Heart left ventricle (tissue), 16 donors: ENCODE measurements around the gene ZNF740. TPM values are rescaled to one million over a fixed set of nuclear protein-coding genes. Genes with fewer than 3 reads are reported as not detected.

Experiments
- ATAC-seq, 4 donors: fragments of 200-7000 bp; cut with Tn5 transposase; one replicate each; pipeline ENCODE4 v1.9.1; 2020 to 2022; ENCODE audit warnings: moderate library complexity in 4 of 4, mild to moderate bottlenecking in 3 of 4, moderate number of reproducible peaks in 1 of 4
- DNase-seq, 5 donors: peaks; one replicate each; pipeline ENCODE4 v3.0.0-alpha.2; 2020
- H3K27ac ChIP-seq, 12 donors: fragments of 200-600 bp; sonication (generic) in 4 of 12; one replicate each; pipeline versions ENCODE4 v1.5.0 to v1.8.0; 2016 to 2022; ENCODE audit warnings: mild to moderate bottlenecking in 2 of 12
- H3K27me3 ChIP-seq, 9 donors: fragments of 200-600 bp; sonication (generic) in 2 of 9; one replicate each; pipeline versions ENCODE4 v1.5.1 to v1.8.0; 2016 to 2022; ENCODE audit warnings: mild to moderate bottlenecking in 3 of 9
- H3K36me3 ChIP-seq, 9 donors: fragments of 200-600 bp; sonication (generic) in 2 of 9; one replicate each; pipeline versions ENCODE4 v1.5.0 to v1.8.0; 2018 to 2022; ENCODE audit warnings: mild to moderate bottlenecking in 2 of 9
- H3K4me1 ChIP-seq, 12 donors: fragments of 200-600 bp; sonication (generic) in 4 of 12; one replicate each; pipeline versions ENCODE4 v1.5.0 to v1.8.0; 2016 to 2022; ENCODE audit warnings: mild to moderate bottlenecking in 3 of 12
- H3K4me3 ChIP-seq, 12 donors: fragments of 200-600 bp; sonication (generic) in 4 of 12; one replicate each; pipeline versions ENCODE4 v1.5.0 to v1.8.0; 2017 to 2022; ENCODE audit warnings: mild to moderate bottlenecking in 9 of 12, moderate library complexity in 4 of 12
- H3K9me3 ChIP-seq, 12 donors: fragments of 200-600 bp; sonication (generic) in 4 of 12; one replicate each; pipeline versions ENCODE4 v1.5.0 to v1.8.0; 2016 to 2022; ENCODE audit warnings: mild to moderate bottlenecking in 1 of 12
- POLR2A ChIP-seq, 2 donors: fragments of 450-650 bp; IDR thresholded peaks; one replicate each; pipeline ENCODE4 v1.6.1; 2017; ENCODE audit warnings: antibody characterized with exemption in 2 of 2, mild to moderate bottlenecking in 2 of 2, moderate library complexity in 2 of 2
- WGBS, 4 donors: extraction: QIAGEN DNeasy Blood & Tissue Kit in 2 of 4; methylation state at CpG; one replicate each; pipeline versions ENCODE4 v1.1.5 to v1.1.7; 2013 to 2018; 5-methylcytosine and 5-hydroxymethylcytosine counted together
- intact Hi-C, 10 donors: fragments of 100-400 bp; cut with DNase I; formaldehyde crosslinking; loops; one replicate each; pipeline versions ENCODE4 v1.11.1 to v1.14.2; 2022
- polyA plus RNA-seq, 2 donors: library from polyadenylated mRNA; stranded (reverse); fragments of 200-250 nt; gene quantifications; one replicate each; pipeline ENCODE4 v1.2.3, GENCODE V29; 2013
- total RNA-seq, 9 donors: library from RNA; depleted of rRNA in 2 of 9; stranded (reverse); fragments of >200 nt in 2 of 9; fragmentation: NEBNext Ultra II Directional in 3 of 9; extraction: Animal tissue kit (Norgen Biotek cat#: 25700) in 3 of 9; gene quantifications; one replicate each; pipeline versions ENCODE4 v1.1.0 to v1.2.4, GENCODE V29; 2016 to 2023
- TF ChIP-seq, protein P1 (sequence below), 12 donors: fragments of 200-600 bp; sonication (generic) in 4 of 12; IDR thresholded peaks; one replicate each; pipeline versions ENCODE4 v1.5.0 to v1.8.0; 2018 to 2022; ENCODE audit warnings: antibody characterized with exemption in 12 of 12, mild to moderate bottlenecking in 5 of 12
- donor health status: ischemic (EF 13 %, LVEDD 7.1; RV severe dilation, severe dysfunction).
- donor health status: healthy with polysubstance abuse.
- donor health status: DM: no; HTN: yes; CAD: no.
- donor health status: DM: no; HTN: no; CAD: no.
- donor health status: ischemic (EF 25% LVEDD 6.9; RV normal size, moderate dysfunction).
- donor health status: ischemic (EF 25% LVEDD 5.7; RV mildly dilated, moderate dysfunction).
- donor health status: healthy.
- donor health status: DM: yes; HTN: yes; CAD: no.
- donor health status: ischemic (EF 35%, LVEDD 5.7; RV mildly dilated, moderate dysfunction).
- donor health status: nonischemic (EF 11% LVEDD 7.7; RV severe dilation, severe dysfunction).
- donor health status: DM: yes; HTN: yes; CAD: no.
- donor health status: PGD.
- donor health status: ischemic (EF 29% LVEDD 5.4; RV normal size, mild dysfunction).
- donor health status: nonischemic (EF 23%, LVEDD 6.1; RV moderate dilation, normal function).

ZNF740 gene
- total and polyA plus RNA-seq, 11 donors = 4.8 to 27.4 (median 17.6) TPM

DNA sequence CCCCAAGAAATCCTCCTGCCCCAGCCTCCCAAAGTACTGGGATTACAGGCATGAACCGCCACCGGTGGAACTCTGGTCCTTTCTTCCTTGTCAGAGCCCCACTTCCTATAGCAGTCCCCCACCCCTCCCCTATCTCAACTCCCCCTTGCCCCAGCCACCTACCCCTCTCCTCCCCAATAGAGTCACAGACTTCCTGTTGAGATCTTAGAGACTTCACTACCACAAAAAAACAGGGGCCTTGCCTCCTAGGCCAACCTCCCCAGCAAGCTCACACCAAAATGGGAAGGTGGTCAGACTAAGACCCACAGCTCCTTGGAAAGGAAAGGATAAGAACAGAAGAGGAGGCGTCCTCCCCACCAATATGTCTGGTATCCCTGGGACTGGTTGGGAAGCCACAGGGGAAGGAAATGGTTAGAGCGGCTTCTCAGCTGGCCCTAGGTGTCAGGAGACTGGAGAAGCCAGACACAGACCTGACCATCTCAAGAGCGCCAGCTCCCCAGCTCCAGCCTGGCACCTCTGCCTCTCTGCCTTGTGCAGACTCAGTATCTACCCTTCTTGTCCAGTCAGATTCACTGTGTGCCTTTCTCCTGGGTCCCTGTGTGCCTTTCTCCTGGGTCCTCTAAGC lies 18.1 kb downstream of the ZNF740 start:
- peaks cover 0 to 36% (median 6%) of the 10 kb centered on the region in 12 donors for H3K4me1 ChIP-seq
- H3K9me3 ChIP-seq = no peaks in the 10 kb centered on the region
- no peaks in the 10 kb centered on the region for H3K27me3 ChIP-seq
- peak overlapping the region in 1 of 12 donors; percentile 35 for H3K27ac ChIP-seq
- ATAC-seq (no peak), DNase-seq (no peak)
- no peak overlapping the region for H3K4me3 ChIP-seq
- intact Hi-C loops = loop anchor here in 6 of 10 donors (5.0 kb wide), 2 partner anchors 36 to 131 kb away; no protein-coding TSS in a partner anchor
- no peak for TF ChIP-seq POLR2A (IDR thresholded peaks at IDR 0.05)
- TF ChIP-seq, protein P1, sequence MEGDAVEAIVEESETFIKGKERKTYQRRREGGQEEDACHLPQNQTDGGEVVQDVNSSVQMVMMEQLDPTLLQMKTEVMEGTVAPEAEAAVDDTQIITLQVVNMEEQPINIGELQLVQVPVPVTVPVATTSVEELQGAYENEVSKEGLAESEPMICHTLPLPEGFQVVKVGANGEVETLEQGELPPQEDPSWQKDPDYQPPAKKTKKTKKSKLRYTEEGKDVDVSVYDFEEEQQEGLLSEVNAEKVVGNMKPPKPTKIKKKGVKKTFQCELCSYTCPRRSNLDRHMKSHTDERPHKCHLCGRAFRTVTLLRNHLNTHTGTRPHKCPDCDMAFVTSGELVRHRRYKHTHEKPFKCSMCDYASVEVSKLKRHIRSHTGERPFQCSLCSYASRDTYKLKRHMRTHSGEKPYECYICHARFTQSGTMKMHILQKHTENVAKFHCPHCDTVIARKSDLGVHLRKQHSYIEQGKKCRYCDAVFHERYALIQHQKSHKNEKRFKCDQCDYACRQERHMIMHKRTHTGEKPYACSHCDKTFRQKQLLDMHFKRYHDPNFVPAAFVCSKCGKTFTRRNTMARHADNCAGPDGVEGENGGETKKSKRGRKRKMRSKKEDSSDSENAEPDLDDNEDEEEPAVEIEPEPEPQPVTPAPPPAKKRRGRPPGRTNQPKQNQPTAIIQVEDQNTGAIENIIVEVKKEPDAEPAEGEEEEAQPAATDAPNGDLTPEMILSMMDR (IDR thresholded peaks at IDR 0.05) = no peak
- WGBS, 4 donors = 75 to 88% (median 87%) methylated on average over 5 of the region's 5 CpGs
- no peaks in the 10 kb centered on the region for H3K36me3 ChIP-seq

DNA sequence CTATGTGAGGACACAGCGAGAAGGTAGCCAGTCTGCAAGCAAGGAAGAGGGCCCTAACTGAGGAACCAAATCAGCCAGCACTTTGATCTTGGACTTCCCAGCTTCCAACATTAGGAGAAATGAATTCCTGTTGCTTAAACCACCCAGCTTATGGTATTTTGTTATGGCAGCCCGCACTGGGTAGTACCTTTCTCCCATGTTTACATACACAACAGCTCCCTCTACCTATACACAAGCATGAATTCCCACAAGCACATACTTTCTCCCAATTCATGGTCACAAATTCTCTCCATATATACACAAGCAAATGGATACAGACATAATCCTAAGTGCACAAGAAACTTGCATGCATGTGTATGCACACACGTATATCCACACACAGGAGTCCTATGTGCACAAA lies 19.2 kb downstream of the ZNF740 start:
- intact Hi-C loops = loop anchor here in 6 of 10 donors (5.0 kb wide), 2 partner anchors 37 to 132 kb away; no protein-coding TSS in a partner anchor
- H3K4me3 ChIP-seq = no peak overlapping the region
- TF ChIP-seq, protein P1 (IDR thresholded peaks at IDR 0.05) = no peak
- no peak for TF ChIP-seq POLR2A (IDR thresholded peaks at IDR 0.05)
- DNase-seq (no peak), ATAC-seq (no peak)
- H3K27me3 ChIP-seq = no peaks in the 10 kb centered on the region
- WGBS, 4 donors = 92 to 97% (median 95%) methylated on average over 3 of the region's 3 CpGs
- peaks cover 0 to 47% (median 6%) of the 10 kb centered on the region in 12 donors for H3K4me1 ChIP-seq
- H3K27ac ChIP-seq = no peak overlapping the region
- no peaks in the 10 kb centered on the region for H3K9me3 ChIP-seq
- no peaks in the 10 kb centered on the region for H3K36me3 ChIP-seq

DNA sequence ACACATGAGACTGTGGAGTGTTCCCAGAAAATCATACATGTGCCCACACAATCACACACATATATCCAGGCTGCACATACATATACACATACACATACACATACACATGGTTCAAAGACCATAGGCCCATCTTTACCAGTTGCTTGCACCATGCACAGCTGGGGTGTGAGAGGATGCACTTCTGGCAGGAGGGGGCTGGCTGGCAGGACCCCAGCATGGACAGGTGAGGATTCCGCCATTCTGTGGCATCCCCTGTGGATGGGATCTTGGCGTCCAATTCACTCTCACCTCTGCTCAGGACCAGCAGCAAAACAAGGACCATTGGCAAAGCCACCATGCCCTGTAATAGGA lies 19.6 kb downstream of the ZNF740 start:
- Histone ChIP-seq H3K36me3 (no peaks in the 10 kb centered on the region), H3K4me3 (no peak overlapping the region), H3K9me3 (no peaks in the 10 kb centered on the region), H3K27ac (no peak overlapping the region), H3K4me1 (peaks cover 0 to 51% (median 6%) of the 10 kb centered on the region in 12 donors), H3K27me3 (no peaks in the 10 kb centered on the region)
- DNase-seq (no peak), ATAC-seq (no peak)
- WGBS, 4 donors = 97 to 100% (median 99%) methylated on average over 1 to 2 of the region's 2 CpGs
- intact Hi-C loops = no loop called here
- TF ChIP-seq, protein P1 (IDR thresholded peaks at IDR 0.05) = no peak
- TF ChIP-seq POLR2A (IDR thresholded peaks at IDR 0.05) = no peak

DNA sequence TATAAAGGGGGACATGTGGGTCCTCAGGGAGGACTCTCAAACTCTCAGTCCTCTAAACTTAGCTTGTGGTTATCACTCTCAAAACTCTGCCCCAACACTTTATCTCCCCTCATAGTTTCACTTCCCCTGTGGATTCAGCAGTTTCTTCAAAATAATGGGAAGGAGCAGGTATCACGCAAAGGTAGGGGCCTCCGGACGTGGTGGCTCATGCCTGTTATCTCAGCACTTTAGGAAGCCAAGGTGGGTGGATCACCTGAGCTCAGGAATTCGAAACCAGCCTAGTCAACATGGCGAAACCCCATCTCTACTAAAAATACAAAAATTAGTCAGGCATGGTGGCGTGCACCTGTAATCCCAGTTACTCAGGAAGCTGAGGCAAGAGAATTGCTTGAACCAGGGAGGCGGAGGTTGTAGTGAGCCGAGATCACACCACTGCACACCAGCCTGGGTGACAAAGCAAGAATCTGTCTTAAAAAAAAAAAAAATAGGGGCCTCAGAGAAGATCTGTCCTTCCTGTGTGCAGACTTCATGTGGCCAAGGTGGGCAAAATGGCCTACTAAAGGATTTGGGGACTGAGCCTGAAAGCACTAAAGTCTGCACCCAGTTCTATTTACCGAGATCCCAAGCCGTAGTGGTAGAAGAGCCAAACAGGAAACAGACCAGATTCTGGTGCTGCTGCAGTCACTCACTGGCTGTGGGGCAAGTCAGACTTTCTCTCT lies 20.1 kb downstream of the ZNF740 start:
- no peak for DNase-seq
- Histone ChIP-seq H3K27me3 (no peaks in the 10 kb centered on the region), H3K36me3 (no peaks in the 10 kb centered on the region), H3K27ac (peak overlapping the region in 1 of 12 donors; percentile 44), H3K4me1 (peaks cover 0 to 56% (median 6%) of the 10 kb centered on the region in 12 donors), H3K4me3 (no peak overlapping the region), H3K9me3 (no peaks in the 10 kb centered on the region)
- intact Hi-C loops = no loop called here
- ATAC-seq = no peak
- TF ChIP-seq, protein P1 (IDR thresholded peaks at IDR 0.05) = no peak
- no peak for TF ChIP-seq POLR2A (IDR thresholded peaks at IDR 0.05)
- 74 to 84% (median 81%) methylated on average over 10 of the region's 10 CpGs for WGBS, 4 donors
